ELR (cell line): ENCODE measurements around the gene MUC12.
"Not testable (repeated sequence)": the region's sequence is repeated elsewhere in the genome, so short reads cannot be mapped to it uniquely, and the experiment has no call there.

Source experiments
- DNase-seq: peaks from one replicate; pipeline ENCODE4 v3.0.0-alpha.2; 2015; ENCODE audit warnings: low read depth

MUC12 gene

GRCh38 chr7:100969066-100969615 is at the start of gene MUC12:
MUC12 (plus strand) TSS chr7:100969565; CDS start chr7:100969623, 58 bp downstream.
- DNase-seq, result no peak

GRCh38 chr7:100919779-100920437 is 49.5 kb upstream of the MUC12 start:
- not testable (repeated sequence) for DNase-seq

- DNase-seq, result no peak
These were observed 48.3 kb upstream of the MUC12 start for GRCh38 chr7:100921039-100921438.

- not testable (repeated sequence) for DNase-seq
These were observed 45.7 kb upstream of the MUC12 start for GRCh38 chr7:100923616-100924015.

GRCh38 chr7:100929808-100930174 is 39.6 kb upstream of the MUC12 start:
- DNase-seq, result no peak

- no peak for DNase-seq
These were observed 35.6 kb upstream of the MUC12 start for GRCh38 chr7:100933734-100934133.

GRCh38 chr7:100935381-100935780 is 34.0 kb upstream of the MUC12 start:
- DNase-seq, result not testable (repeated sequence)

GRCh38 chr7:100936167-100936566 is 33.2 kb upstream of the MUC12 start:
- DNase-seq, result not testable (repeated sequence)

- DNase-seq, result no peak
These were observed 27.2 kb upstream of the MUC12 start for GRCh38 chr7:100942045-100942774.

- DNase-seq, result no peak
These were observed 25.7 kb upstream of the MUC12 start for GRCh38 chr7:100943693-100944092.

- no peak for DNase-seq
These were observed 25.2 kb upstream of the MUC12 start for GRCh38 chr7:100944138-100944537.

- DNase-seq, result no peak
These were observed 23.3 kb upstream of the MUC12 start for GRCh38 chr7:100946111-100946510.

GRCh38 chr7:100946766-100947365 is 22.5 kb upstream of the MUC12 start:
- no peak for DNase-seq

GRCh38 chr7:100947792-100948191 is 21.6 kb upstream of the MUC12 start:
- DNase-seq, result no peak

GRCh38 chr7:100949227-100949932 is 20.0 kb upstream of the MUC12 start, which contains the start of gene MUC3A:
MUC3A (plus strand) TSS chr7:100949534; CDS start chr7:100949625, 91 bp downstream.
- DNase-seq, result no peak

- no peak for DNase-seq
These were observed 19.4 kb upstream of the MUC12 start for GRCh38 chr7:100949933-100950443.

GRCh38 chr7:100951172-100951571 is 18.2 kb upstream of the MUC12 start:
- DNase-seq, result no peak

- no peak for DNase-seq
These were observed 17.3 kb upstream of the MUC12 start for GRCh38 chr7:100951888-100952560.

- no peak for DNase-seq
These were observed 16.7 kb upstream of the MUC12 start for GRCh38 chr7:100952641-100953040.

GRCh38 chr7:100957832-100958421 is 11.4 kb upstream of the MUC12 start:
- no peak for DNase-seq

- no peak for DNase-seq
These were observed 9.5 kb upstream of the MUC12 start for GRCh38 chr7:100959894-100960293.
